ENCODE measurements around the gene PAQR4.

The PAQR4 gene

GRCh38 chr16:2966043-2966807, 2.9 kb upstream of the PAQR4 start:
- Histone ChIP-seq H3K27me3 (ENCODE audit: insufficient read depth, low read depth, severe bottlenecking) (no peaks in the 10 kb centered on the region), H3K36me3 (peaks cover 41% of the 10 kb centered on the region), H3K9me3 (ENCODE audit: severe bottlenecking) (peaks cover 3% of the 10 kb centered on the region), H3K27ac (no peak overlapping the region; the same call in 1 of the 2 replicates), H3K4me3 (ENCODE audit: low read depth, low read length) (no peak overlapping the region)
- TF ChIP-seq CTCF (IDR thresholded peaks at IDR 0.05; ENCODE audit: low read depth, low read length) = no peak
- DNase-seq = peak; percentile 7

GRCh38 chr16:2966808-2967191, 2.3 kb upstream of the PAQR4 start:
- no peaks in the 10 kb centered on the region for H3K27me3 ChIP-seq (ENCODE audit: insufficient read depth, low read depth, severe bottlenecking)
- no peak overlapping the region for H3K27ac ChIP-seq
- no peak for DNase-seq
- H3K4me3 ChIP-seq (ENCODE audit: low read depth, low read length) = no peak overlapping the region
- peaks cover 47% of the 10 kb centered on the region for H3K36me3 ChIP-seq
- no peak for TF ChIP-seq CTCF (IDR thresholded peaks at IDR 0.05; ENCODE audit: low read depth, low read length)
- peaks cover 3% of the 10 kb centered on the region for H3K9me3 ChIP-seq (ENCODE audit: severe bottlenecking)

DNA sequence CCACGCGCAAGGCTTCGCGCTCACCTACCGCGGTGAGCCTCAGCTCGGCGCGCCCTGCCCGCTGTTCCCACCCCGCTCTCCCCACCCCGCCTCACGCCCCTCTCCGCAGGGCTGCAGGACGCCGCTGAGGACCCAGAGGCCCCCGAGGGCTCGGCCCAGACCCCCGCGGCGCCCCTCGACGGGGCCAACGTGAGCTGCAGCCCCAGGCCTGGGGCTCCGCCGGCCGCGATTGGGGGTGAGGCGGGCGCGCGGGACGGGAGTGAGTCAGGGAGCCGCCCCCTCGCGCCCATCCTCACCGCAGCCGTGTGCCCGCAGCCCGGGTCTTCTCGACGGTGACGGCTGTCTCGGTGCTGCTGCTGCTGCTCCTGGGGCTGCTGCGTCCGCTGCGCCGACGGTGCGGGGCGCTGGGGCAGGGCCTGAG, 1.9 kb upstream of the PAQR4 start:
- Histone ChIP-seq H3K27ac (peak overlapping the region; percentile 96), H3K27me3 (ENCODE audit: insufficient read depth, low read depth, severe bottlenecking) (no peaks in the 10 kb centered on the region), H3K4me3 (ENCODE audit: low read depth, low read length) (no peak overlapping the region), H3K36me3 (peaks cover 51% of the 10 kb centered on the region), H3K9me3 (ENCODE audit: severe bottlenecking) (peaks cover 3% of the 10 kb centered on the region)
- TF ChIP-seq CTCF (IDR thresholded peaks at IDR 0.05; ENCODE audit: low read depth, low read length) = no peak
- no peak for DNase-seq

- TF ChIP-seq CTCF (IDR thresholded peaks at IDR 0.05; ENCODE audit: low read depth, low read length) = no peak
- no peak overlapping the region for H3K4me3 ChIP-seq (ENCODE audit: low read depth, low read length)
- DNase-seq = peak; percentile 5
- H3K27ac ChIP-seq = peak overlapping the region; percentile 96
- no peaks in the 10 kb centered on the region for H3K27me3 ChIP-seq (ENCODE audit: insufficient read depth, low read depth, severe bottlenecking)
- H3K9me3 ChIP-seq (ENCODE audit: severe bottlenecking) = peaks cover 3% of the 10 kb centered on the region
- peaks cover 56% of the 10 kb centered on the region for H3K36me3 ChIP-seq
Observed at GRCh38 chr16:2967721-2968161, 1.4 kb upstream of the PAQR4 start.

- peaks cover 63% of the 10 kb centered on the region for H3K36me3 ChIP-seq
- H3K27ac ChIP-seq = peak overlapping the region; percentile 96
- peak overlapping the region; percentile 53 for H3K4me3 ChIP-seq (ENCODE audit: low read depth, low read length)
- H3K9me3 ChIP-seq (ENCODE audit: severe bottlenecking) = peaks cover 3% of the 10 kb centered on the region
- DNase-seq = peak; percentile 73
- no peak for TF ChIP-seq CTCF (IDR thresholded peaks at IDR 0.05; ENCODE audit: low read depth, low read length)
- no peaks in the 10 kb centered on the region for H3K27me3 ChIP-seq (ENCODE audit: insufficient read depth, low read depth, severe bottlenecking)
Observed at GRCh38 chr16:2968368-2968737, 795 bp upstream of the PAQR4 start.
